Measurements from ENCODE around the gene ADCY3.

The ADCY3 gene

DNA sequence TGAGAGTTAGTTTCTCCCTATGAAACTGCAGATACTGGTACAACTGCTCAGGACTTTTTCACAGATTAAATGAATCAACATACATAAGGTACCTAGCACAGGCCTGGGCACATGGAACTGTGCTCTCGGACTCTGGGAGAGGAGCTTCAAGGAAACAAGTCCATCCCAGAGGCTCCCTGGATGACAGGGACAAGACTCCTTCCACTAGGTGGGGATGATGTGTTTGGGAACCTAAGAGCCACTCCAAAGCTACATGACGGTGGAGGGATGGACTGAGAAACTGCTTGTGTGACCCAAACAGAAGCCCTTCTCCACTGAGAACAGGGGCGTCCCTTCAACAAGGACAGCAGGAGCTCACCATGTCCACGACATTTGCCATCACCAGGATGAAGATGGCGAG lies 89.7 kb downstream of the ADCY3 start:
- Mint-ChIP-seq H3K4me1 (peaks cover 5% of the 10 kb centered on the region), H3K27me3 (no peaks in the 10 kb centered on the region), H3K27ac (no peak overlapping the region), H3K9me3 (no peaks in the 10 kb centered on the region), H3K36me3 (no peaks in the 10 kb centered on the region), H3K4me3 (no peak overlapping the region)

DNA sequence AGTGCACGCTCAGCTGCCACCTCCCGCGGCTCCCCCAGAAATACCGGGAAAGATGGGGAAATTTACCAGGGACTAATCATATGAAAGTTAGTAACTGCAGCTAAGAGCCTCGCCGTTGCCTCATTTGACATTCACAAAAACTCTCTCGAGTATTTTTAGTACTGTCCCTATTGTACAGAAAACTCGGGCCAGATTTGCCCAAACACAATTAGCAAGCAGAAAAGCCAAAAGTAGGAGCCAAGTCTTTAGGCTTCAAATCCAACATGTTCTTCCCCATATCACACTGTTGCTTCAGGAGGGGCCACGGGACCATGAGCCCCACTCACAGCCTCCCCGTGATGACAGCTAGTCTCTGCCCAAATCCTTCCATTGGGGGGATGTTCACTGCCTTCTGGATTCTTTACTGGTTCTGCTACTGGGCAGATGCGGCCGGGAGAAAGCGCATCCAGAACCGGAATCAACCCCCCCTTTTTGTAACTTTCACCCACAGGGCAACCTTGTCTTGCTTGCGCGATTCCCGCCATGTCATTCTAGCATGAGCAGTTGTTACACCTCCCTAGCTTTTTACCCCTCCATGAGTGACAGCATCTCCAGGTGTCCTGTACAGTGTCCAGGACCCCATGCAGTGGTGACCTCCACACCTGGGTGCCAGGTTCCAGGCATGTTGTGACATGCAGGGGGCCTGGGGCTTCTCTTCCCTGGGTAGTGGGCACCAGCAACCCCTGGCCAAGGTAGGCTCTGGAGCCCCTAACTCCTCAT lies 91.6 kb downstream of the ADCY3 start:
- Mint-ChIP-seq H3K36me3 (no peaks in the 10 kb centered on the region), H3K27ac (no peak overlapping the region), H3K4me1 (peaks cover 5% of the 10 kb centered on the region), H3K9me3 (no peaks in the 10 kb centered on the region), H3K4me3 (no peak overlapping the region), H3K27me3 (no peaks in the 10 kb centered on the region)

- Mint-ChIP-seq H3K9me3 (no peaks in the 10 kb centered on the region), H3K27me3 (no peaks in the 10 kb centered on the region), H3K4me3 (no peak overlapping the region), H3K36me3 (no peaks in the 10 kb centered on the region), H3K4me1 (peaks cover 5% of the 10 kb centered on the region), H3K27ac (peak overlapping the region; percentile 12)
These were observed 92.5 kb downstream of the ADCY3 start for GRCh38 chr2:24827321-24828237.

DNA sequence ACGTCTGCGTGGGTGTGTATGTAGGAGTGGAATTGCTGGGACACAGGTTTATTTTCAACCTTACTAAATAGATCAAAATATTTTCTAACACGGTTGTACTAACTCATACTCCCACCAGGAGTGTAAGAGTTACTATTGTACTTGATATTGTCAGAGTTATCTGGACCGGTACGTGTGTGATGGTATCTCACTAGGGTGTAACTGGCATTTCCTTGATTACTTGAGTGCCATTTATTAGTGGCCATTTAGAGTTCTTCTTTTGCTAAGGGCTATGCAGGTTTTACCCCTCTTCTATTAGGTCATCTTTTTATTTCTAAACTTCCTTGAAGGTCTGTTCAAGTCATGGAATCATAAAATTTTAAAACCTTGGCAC lies 93.3 kb downstream of the ADCY3 start:
- Mint-ChIP-seq H3K27me3 (no peaks in the 10 kb centered on the region), H3K36me3 (no peaks in the 10 kb centered on the region), H3K4me3 (no peak overlapping the region), H3K27ac (no peak overlapping the region), H3K9me3 (no peaks in the 10 kb centered on the region), H3K4me1 (peaks cover 5% of the 10 kb centered on the region)

- Mint-ChIP-seq H3K9me3 (no peaks in the 10 kb centered on the region), H3K4me3 (no peak overlapping the region)
These were observed 93.9 kb downstream of the ADCY3 start for GRCh38 chr2:24825883-24826772.

DNA sequence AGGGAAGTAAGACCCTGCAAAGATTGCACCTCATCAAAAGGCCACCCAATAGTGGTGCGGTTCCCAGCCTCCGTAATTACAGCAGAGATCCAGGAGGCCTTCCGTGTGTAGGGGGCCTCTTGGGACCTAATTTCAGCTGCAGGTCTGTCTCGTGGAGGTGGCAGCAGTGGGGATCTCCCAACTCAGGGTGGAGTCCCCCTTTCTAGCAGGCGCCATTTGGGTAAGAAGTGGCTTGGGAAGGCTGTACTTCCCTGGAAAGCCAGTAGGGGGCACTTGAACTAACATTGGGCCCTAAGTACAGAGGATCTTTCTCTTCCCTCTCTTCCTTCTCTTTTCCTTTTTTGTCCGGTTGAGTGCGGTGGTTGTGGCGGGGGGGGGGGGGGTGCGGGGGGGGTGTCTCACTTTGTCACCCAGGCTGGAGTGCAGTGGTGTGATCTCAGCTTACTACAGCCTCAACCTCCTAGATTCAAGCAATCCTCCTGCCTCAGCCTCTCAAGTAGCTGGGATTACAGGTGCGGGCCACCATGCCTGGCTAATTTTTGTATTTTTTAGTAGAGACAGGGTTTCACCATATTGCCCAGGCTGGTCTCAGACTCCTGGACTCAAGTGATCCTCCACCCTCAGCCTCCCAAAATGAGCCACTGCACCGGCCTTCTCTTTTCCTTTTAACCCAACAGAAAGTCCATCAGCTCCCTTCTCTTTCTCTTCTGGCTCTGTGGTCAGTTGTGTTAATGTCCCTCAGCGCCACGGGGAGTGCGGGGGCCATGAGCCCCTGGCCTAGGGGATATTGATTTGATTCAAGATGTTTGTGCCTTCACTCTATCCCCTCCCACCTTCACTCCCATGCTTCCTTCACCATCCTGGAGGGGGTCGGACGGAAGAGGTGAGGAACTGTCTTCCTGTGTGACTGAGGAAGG lies 94.8 kb downstream of the ADCY3 start:
- Mint-ChIP-seq H3K9me3 (no peaks in the 10 kb centered on the region), H3K27me3 (no peaks in the 10 kb centered on the region), H3K27ac (no peak overlapping the region), H3K4me1 (peaks cover 5% of the 10 kb centered on the region), H3K36me3 (peaks cover 4% of the 10 kb centered on the region), H3K4me3 (no peak overlapping the region)

More at GRCh38 chr2:24825883-24826772, 93.9 kb downstream of the ADCY3 start:
- Mint-ChIP-seq H3K36me3 (no peaks in the 10 kb centered on the region), H3K27me3 (no peaks in the 10 kb centered on the region), H3K4me1 (peaks cover 5% of the 10 kb centered on the region), H3K27ac (no peak overlapping the region)

DNA sequence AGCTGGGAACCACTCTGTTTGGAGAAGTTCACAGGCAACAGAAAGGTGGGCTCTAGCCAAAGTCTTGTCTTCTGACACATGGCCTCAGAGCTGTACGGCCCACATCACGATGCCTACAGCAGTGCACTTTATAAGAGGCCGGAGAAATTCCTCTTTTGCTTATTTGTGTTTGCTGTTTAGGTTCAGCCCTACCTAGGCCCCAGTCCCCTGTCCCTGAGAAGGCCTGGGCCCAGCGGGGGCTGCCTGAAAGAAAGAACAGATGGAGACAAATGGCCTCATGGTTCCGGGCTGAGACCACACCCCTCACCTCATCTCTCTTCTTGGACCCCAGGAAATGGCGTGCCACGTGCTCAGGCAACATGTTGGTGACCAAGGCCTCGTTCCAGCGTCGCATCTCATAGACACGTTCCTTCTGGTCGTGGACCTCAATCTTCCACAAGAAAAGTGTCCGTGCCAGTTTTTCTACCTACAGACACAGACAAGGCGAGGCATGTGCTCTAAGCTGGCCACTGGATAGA lies 95.9 kb downstream of the ADCY3 start:
- Mint-ChIP-seq H3K4me3 (no peak overlapping the region), H3K27me3 (no peaks in the 10 kb centered on the region), H3K4me1 (peaks cover 5% of the 10 kb centered on the region), H3K27ac (no peak overlapping the region), H3K36me3 (peaks cover 4% of the 10 kb centered on the region), H3K9me3 (no peaks in the 10 kb centered on the region)

- H3K27me3 Mint-ChIP-seq: no peaks in the 10 kb centered on the region
- no peaks in the 10 kb centered on the region for H3K9me3 Mint-ChIP-seq
- H3K4me1 Mint-ChIP-seq: peaks cover 5% of the 10 kb centered on the region
- H3K36me3 Mint-ChIP-seq: peaks cover 6% of the 10 kb centered on the region
- no peak overlapping the region for H3K27ac Mint-ChIP-seq
- no peak overlapping the region for H3K4me3 Mint-ChIP-seq
These were observed 97.9 kb downstream of the ADCY3 start for GRCh38 chr2:24822049-24822706.

- Mint-ChIP-seq H3K36me3 (peaks cover 6% of the 10 kb centered on the region), H3K4me3 (no peak overlapping the region), H3K27me3 (no peaks in the 10 kb centered on the region), H3K9me3 (no peaks in the 10 kb centered on the region), H3K27ac (no peak overlapping the region), H3K4me1 (peaks cover 3% of the 10 kb centered on the region)
These were observed 98.6 kb downstream of the ADCY3 start for GRCh38 chr2:24821433-24821891.

- Mint-ChIP-seq H3K4me1 (no peaks in the 10 kb centered on the region), H3K9me3 (no peaks in the 10 kb centered on the region), H3K27me3 (no peaks in the 10 kb centered on the region), H3K4me3 (no peak overlapping the region), H3K27ac (no peak overlapping the region), H3K36me3 (peaks cover 6% of the 10 kb centered on the region)
These were observed 99.2 kb downstream of the ADCY3 start for GRCh38 chr2:24820598-24821432.

DNA sequence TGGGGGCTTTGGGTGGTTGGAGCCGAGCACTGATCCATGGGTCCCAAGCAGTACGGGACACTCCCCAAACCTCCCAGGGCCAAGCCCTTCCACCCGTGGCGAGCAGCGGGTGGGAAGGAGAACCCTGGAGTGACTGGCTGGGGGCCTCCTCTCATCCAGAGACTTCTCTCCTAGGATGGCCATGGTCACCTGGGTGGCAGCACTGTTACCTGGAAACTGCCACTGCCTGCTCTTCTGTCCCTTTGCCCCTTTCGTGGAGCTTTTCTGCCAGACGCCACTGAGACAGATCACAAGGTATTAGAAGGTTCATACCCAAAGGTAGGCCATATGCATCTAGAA lies 99.9 kb downstream of the ADCY3 start:
- no peak overlapping the region for H3K4me3 Mint-ChIP-seq
- no peaks in the 10 kb centered on the region for H3K4me1 Mint-ChIP-seq
- peaks cover 6% of the 10 kb centered on the region for H3K36me3 Mint-ChIP-seq
- no peaks in the 10 kb centered on the region for H3K27me3 Mint-ChIP-seq
- no peaks in the 10 kb centered on the region for H3K9me3 Mint-ChIP-seq
- no peak overlapping the region for H3K27ac Mint-ChIP-seq

- peaks cover 6% of the 10 kb centered on the region for H3K36me3 Mint-ChIP-seq
- no peaks in the 10 kb centered on the region for H3K4me1 Mint-ChIP-seq
- no peaks in the 10 kb centered on the region for H3K9me3 Mint-ChIP-seq
- H3K27me3 Mint-ChIP-seq: no peaks in the 10 kb centered on the region
- peak overlapping the region; percentile 23 for H3K27ac Mint-ChIP-seq
- H3K4me3 Mint-ChIP-seq: no peak overlapping the region
These were observed 100.4 kb downstream of the ADCY3 start for GRCh38 chr2:24819442-24820174.

- Mint-ChIP-seq H3K4me1 (no peaks in the 10 kb centered on the region), H3K27ac (no peak overlapping the region), H3K9me3 (no peaks in the 10 kb centered on the region), H3K4me3 (no peak overlapping the region), H3K27me3 (no peaks in the 10 kb centered on the region), H3K36me3 (peaks cover 9% of the 10 kb centered on the region)
These were observed 101.3 kb downstream of the ADCY3 start for GRCh38 chr2:24818721-24819167.

Data from activated naive CD4-positive, alpha-beta T cell treated with anti-CD3 and anti-CD28 coated beads, Interleukin-2, amount 50 U/mL, for 24 hours (primary cell).